GM18868 (cell line): Measurements from ENCODE around the gene ZNF76.
"Not testable (repeated sequence)": the region's sequence is repeated elsewhere in the genome, so short reads cannot be mapped to it uniquely, and the experiment has no call there.

Experiments
- ATAC-seq: cut with Tn5 transposase; IDR thresholded peaks from one replicate; pipeline ENCODE4 v1.9.1; 2021; ENCODE audit warnings: mild to moderate bottlenecking, moderate library complexity; ENCODE audit not compliant: unreplicated experiment

Gene ZNF76

GRCh38 chr6:35297601-35298481, 38.3 kb downstream of the ZNF76 start, which contains the start of gene DEF6:
DEF6 (plus strand) TSS chr6:35297818; CDS start chr6:35297857, 39 bp downstream.
- ATAC-seq = peak; percentile 82

GRCh38 chr6:35298625-35299140, 39.1 kb downstream of the ZNF76 start:
- no peak for ATAC-seq

DNA sequence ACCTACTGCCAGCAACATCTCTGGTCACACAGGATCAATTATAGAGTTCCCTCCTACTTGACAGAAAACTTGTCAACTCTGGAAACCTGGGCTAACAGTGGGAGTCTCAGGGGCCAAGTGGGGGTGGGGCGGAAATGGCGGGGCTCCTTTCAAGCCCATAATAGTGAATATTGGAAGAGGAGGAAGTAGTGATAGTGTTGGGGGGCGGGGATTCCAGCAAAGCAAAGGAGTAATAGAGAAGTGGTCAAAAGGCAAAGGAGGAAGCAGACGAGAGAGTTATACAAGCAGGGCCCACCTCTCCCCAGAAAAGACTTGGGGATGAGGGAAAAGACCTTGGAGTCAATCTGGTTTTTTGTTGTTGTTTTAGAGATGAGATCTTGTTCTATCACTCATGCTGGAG, 40.1 kb downstream of the ZNF76 start:
- no peak for ATAC-seq

GRCh38 chr6:35300848-35301247, 41.3 kb downstream of the ZNF76 start:
- no peak for ATAC-seq

DNA sequence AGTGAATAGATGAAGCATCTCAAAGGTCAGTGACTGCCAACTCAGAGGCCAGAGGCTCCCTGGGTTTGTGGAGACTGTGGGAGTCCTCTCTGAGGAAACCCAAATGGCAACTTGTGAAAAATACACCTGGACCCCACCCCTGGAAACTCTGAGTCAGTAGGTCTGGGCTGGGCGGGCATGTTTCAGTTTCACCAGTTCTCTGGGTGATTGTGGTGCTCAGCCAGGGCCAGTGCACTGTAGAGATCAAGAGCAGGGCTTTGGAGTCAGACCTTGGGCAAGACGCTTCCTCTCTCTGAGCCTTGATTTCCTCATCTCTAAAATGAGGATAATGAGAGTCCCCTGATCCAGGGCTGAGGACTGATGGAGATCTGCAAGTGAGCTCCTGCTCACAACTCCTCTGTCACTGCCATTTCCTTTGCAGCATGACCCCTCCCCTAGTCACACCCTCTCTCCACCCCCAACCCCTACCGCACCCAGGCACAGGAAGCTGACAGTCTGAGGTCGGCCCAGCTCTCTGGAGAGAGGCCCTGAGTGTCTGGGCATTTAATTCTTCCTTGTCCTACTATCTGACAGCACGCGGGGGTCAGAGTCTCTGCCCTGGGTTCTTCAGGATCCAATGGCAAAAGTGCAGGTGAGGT, 43.2 kb downstream of the ZNF76 start:
- ATAC-seq = peak; percentile 77

- ATAC-seq = no peak
Observed at GRCh38 chr6:35304299-35304698, 44.8 kb downstream of the ZNF76 start.

DNA sequence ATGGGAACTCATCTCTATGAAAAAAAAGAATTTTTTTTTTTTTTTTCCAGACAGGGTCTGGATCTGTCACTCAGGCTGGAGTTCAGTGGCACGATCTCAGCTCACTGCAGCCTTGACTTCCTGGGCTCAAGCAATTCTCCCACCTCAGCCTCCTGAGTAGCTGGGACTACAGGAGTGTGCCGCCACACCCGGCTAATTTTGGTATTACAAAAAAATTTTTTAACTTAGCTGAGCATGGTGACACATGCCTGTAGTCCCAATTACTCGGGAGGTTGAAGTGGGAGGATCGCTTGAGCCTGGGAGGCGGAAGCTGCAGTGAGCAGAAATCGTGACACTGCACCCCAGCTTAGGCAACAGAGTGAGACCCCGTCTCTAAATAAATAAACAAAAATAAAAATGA, 45.6 kb downstream of the ZNF76 start:
- ATAC-seq = no peak

DNA sequence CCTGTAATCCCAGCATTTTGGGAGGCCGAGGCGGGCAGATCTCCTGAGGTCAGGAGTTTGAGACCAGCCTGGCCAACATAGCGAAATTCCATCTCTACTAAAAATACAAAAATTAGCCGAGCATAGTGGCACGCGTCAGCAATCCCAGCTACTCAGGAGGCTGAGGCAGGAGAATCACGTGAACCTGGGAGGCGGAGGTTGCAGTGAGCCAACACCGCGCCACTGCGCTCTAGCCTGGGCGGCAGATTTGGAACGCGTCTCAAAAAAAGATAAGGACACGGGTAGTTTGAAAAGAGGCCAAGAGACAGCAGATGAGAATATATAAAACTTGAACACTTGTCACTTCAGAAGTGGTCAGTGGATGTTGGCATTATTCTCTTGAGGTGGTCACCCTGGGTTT, 47.6 kb downstream of the ZNF76 start:
- not testable (repeated sequence) for ATAC-seq

- ATAC-seq = not testable (repeated sequence)
Observed at GRCh38 chr6:35308543-35308942, 49.0 kb downstream of the ZNF76 start.

GRCh38 chr6:35309611-35310264, 50.2 kb downstream of the ZNF76 start:
- no peak for ATAC-seq

DNA sequence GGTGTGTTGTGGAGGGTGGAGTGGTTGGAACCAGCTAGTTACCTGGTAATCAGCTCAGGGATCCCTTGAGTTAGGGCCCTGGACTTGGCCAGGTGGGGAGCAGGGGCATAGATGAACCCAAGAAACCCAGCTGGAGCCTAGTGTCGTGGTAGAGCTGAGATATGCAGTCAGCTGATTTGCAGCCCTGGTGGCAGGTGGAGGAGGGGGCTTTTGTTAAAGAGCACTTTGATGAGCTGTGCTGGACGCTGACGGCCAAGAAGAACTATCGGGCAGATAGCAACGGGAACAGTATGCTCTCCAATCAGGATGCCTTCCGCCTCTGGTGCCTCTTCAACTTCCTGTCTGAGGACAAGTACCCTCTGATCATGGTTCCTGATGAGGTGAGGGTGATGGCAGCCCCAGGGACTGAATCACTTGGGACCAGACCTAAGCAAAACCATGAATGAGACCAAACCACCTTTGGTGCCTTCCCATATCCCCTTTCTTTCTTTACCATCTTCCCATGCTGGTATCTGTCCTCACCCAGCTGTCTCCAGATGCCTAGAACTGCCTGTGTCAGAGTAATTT, 50.8 kb downstream of the ZNF76 start:
- ATAC-seq = no peak

DNA sequence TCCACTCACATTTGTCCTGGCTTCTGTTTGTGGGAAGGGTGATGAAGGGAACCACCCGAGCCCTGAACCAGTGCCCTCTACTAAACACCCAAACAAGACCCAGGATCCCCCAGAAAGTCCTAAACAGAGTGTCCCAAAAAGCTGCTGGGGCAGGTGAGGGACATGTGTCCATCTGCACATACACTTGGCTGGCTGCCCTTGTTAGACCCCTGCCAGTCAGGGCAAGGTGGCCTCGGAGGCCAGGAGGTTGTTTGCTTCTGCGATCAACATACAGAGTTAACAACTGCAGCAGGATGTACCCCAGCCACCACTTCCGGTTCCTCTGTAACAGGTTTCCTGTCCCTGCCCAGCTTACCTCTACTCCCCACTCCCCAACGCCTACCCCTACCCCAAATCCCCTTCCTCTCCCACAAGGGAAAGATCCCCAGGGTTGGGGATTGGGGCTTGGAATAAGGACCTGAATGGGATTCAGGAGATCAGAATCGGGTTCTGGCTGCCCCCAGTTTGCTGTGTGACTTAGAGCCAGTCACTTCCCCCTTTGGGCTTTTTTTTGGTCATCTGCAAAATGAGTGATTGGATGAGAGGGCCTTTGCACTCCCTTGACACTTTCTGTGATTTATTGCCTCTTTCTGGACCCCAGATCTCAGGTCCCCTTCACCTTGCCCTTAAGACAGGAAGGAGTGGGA, 52.0 kb downstream of the ZNF76 start:
- no peak for ATAC-seq

- no peak for ATAC-seq
Observed at GRCh38 chr6:35312076-35312800, 52.7 kb downstream of the ZNF76 start.

GRCh38 chr6:35312807-35313206, 53.3 kb downstream of the ZNF76 start:
- ATAC-seq = no peak

DNA sequence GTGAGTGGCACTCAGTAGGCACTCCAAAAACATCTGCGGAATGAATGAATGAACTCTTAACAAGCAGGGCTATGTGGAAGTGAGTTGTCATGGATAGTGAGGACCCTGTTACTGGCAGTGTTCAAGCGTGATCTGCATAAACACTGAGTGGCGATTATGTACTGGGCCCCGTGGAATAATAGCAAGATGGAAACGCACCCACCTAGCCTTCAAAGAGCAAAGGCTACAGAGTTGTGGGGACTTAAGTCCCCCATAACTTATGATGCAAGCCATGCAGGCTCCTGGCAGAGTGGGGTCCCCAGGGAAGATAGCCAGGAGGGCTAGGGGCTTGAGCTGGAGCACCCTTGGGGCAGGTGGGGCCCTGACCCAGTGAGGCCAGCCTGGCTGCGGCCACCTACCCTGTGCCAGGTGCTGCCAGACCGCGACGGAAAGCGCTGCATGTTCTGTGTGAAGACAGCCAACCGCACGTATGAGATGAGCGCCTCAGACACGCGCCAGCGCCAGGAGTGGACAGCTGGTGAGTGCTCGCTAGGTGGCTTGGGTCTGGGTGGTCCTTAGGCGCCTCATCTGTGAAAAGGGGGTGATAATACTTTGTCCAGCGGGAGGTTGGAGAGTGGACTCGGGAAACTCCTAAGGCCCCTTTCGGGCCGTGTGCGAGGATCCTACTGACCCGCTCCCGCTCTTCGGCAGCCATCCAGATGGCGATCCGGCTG, 58.1 kb downstream of the ZNF76 start:
- no peak for ATAC-seq

DNA sequence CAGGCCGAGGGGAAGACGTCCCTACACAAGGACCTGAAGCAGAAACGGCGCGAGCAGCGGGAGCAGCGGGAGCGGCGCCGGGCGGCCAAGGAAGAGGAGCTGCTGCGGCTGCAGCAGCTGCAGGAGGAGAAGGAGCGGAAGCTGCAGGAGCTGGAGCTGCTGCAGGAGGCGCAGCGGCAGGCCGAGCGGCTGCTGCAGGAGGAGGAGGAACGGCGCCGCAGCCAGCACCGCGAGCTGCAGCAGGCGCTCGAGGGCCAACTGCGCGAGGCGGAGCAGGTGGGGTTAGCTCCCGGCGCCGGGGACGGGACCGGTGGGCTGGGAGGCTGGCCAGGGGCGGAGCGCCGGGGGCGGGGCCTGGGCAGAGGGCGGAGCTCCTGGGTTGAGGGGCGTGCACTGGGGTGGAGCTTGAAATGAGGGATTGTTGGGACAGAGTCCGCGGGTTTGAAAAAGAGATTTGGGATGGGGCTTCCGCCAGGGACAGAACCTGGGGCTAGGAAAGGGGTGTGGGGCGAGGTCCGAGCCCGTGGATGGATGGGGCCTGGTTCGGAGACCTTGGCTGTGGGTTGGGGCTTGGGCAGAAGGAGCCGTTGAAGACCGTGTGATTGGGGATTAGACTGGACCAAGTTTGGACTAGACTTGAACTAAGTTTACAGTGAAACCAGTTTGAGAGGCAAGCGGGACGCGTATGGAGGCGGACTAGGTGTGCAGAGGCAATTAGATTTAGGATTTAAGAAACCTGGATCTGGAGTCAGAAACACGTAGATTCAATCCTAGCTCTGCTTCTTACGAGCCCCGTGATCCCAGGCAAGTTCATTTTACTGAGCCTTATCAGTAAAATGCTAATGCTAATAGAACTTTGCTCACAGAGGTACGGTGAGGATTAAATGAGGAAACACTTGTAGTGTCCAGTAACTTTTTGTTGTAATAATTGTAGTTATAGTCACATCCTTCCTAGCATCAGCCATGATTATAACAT, 58.9 kb downstream of the ZNF76 start:
- ATAC-seq = no peak

DNA sequence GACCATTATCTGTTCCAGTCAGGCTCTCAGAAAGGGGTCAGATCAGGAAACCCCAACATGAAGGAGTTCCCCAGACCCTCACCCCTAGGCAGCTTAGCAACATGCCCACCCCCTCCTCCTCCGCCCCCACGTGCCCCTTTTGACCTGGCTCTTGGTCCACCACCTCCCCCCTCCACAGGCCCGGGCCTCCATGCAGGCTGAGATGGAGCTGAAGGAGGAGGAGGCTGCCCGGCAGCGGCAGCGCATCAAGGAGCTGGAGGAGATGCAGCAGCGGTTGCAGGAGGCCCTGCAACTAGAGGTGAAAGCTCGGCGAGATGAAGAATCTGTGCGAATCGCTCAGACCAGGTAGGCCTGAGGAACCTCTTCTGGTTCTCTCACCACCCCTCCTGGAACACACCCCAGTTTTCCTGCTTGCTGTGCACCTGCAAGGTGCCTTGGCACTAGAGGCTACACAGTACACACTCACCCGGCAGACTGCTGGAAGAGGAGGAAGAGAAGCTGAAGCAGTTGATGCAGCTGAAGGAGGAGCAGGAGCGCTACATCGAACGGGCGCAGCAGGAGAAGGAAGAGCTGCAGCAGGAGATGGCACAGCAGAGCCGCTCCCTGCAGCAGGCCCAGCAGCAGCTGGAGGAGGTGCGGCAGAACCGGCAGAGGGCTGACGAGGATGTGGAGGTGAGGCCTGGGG, 60.0 kb downstream of the ZNF76 start:
- no peak for ATAC-seq

DNA sequence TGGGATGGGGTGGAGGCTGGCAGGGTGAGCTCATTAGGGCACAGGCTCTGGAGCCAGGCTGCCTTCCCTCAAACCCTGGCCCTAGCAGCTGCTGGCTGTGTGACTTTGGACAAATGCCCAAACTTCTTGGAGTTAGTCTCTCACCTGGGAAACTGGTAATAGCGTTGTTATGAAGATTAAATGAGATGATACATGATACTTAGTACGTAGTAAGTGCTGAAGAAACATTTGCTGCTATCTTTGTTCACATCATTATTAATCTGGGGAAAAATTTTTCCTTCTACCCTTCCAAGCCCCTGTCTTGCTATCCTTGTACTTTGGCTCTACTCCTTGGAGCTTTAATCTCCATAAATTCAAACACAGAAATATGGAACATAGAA, 60.5 kb downstream of the ZNF76 start:
- ATAC-seq = no peak
